ENCODE measurements around the gene SLC38A6. TPM values are rescaled to one million over a fixed set of nuclear protein-coding genes. Genes with fewer than 3 reads are reported as not detected.

The SLC38A6 gene
- total and polyA plus RNA-seq, 12 donors, result 12.5 to 53.9 (median 25.3) TPM

GRCh38 chr14:60943637-60944032 lies 37.4 kb upstream of the SLC38A6 start:
- Histone ChIP-seq H3K4me1 (replicated peaks in 1 of 2) (peaks cover 0 to 1% of the 10 kb centered on the region in 2 donors), H3K27me3 (no peaks in the 10 kb centered on the region), H3K27ac (no peak overlapping the region), H3K9me3 (replicated peaks in 1 of 3) (no peaks in the 10 kb centered on the region), H3K36me3 (replicated peaks in 1 of 2) (no peaks in the 10 kb centered on the region), H3K4me3 (no peak overlapping the region)
- DNase-seq, result no peak
- intact Hi-C loops (cut with DNase I), result no loop called here
- TF ChIP-seq POLR2A (IDR thresholded peaks at IDR 0.05), result no peak
- TF ChIP-seq, protein P1, sequence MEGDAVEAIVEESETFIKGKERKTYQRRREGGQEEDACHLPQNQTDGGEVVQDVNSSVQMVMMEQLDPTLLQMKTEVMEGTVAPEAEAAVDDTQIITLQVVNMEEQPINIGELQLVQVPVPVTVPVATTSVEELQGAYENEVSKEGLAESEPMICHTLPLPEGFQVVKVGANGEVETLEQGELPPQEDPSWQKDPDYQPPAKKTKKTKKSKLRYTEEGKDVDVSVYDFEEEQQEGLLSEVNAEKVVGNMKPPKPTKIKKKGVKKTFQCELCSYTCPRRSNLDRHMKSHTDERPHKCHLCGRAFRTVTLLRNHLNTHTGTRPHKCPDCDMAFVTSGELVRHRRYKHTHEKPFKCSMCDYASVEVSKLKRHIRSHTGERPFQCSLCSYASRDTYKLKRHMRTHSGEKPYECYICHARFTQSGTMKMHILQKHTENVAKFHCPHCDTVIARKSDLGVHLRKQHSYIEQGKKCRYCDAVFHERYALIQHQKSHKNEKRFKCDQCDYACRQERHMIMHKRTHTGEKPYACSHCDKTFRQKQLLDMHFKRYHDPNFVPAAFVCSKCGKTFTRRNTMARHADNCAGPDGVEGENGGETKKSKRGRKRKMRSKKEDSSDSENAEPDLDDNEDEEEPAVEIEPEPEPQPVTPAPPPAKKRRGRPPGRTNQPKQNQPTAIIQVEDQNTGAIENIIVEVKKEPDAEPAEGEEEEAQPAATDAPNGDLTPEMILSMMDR (IDR thresholded peaks at IDR 0.05), result no peak
- 88 to 98% (median 94%) methylated on average over 1 of the region's 1 CpG for WGBS, 4 donors

DNA sequence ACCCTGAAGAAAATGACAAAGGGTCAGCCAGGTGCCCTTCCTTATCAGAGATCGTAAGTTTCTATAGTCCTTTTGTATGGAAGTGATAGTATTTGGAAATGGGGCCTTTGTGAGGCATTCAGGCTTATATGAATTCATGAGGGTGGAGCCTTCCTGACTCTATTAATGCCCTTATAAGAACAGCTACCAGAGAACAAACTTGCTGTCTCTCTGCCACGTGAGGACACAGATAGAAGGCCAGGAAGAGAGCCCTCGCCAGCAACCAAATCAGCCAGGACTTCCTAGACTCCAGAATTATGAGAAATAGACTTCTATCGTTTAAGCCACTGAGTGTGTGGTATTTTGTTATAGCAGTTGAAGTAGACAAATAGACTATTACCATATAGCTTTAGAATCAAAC lies 36.8 kb upstream of the SLC38A6 start:
- TF ChIP-seq, protein P1 (IDR thresholded peaks at IDR 0.05), result no peak
- TF ChIP-seq POLR2A (IDR thresholded peaks at IDR 0.05), result no peak
- WGBS, 4 donors, result 63 to 75% (median 72%) methylated on average over 4 of the region's 4 CpGs
- Histone ChIP-seq H3K4me1 (replicated peaks in 1 of 2) (peaks cover 0 to 7% of the 10 kb centered on the region in 2 donors), H3K27ac (no peak overlapping the region), H3K9me3 (replicated peaks in 1 of 3) (no peaks in the 10 kb centered on the region), H3K36me3 (replicated peaks in 1 of 2) (no peaks in the 10 kb centered on the region), H3K4me3 (no peak overlapping the region), H3K27me3 (no peaks in the 10 kb centered on the region)
- DNase-seq, result no peak
- intact Hi-C loops (cut with DNase I), result no loop called here

DNA sequence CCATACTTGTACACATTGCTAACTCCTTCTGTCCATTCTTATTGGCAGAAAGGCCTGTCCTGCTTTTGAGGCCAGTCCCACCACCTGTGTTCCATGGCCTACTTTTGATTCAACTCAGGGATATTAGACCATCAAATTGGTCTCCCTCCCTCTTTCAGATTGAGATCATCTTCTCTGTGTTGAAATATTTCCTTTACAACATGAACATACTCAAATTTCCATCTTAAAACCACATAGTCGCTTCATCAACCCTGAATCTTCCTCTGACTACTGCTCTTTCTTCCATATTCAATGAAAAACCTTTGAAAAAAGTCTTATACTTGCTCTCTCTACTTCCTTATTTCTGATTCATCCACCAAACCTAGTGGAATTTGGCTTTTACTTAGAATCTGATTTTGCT lies 35.1 kb upstream of the SLC38A6 start:
- TF ChIP-seq, protein P1 (IDR thresholded peaks at IDR 0.05), result no peak
- no peak for TF ChIP-seq POLR2A (IDR thresholded peaks at IDR 0.05)
- H3K36me3 ChIP-seq (replicated peaks in 1 of 2), result no peaks in the 10 kb centered on the region
- intact Hi-C loops (cut with DNase I), result no loop called here
- 77 to 94% (median 90%) methylated on average over 1 of the region's 1 CpG for whole genome bisulfite sequencing, 4 donors
- H3K4me1 ChIP-seq (replicated peaks in 1 of 2), result peaks cover 0 to 16% of the 10 kb centered on the region in 2 donors
- H3K9me3 ChIP-seq (replicated peaks in 1 of 3), result no peaks in the 10 kb centered on the region
- no peak overlapping the region for H3K27ac ChIP-seq
- no peak for DNase-seq
- no peak overlapping the region for H3K4me3 ChIP-seq
- no peaks in the 10 kb centered on the region for H3K27me3 ChIP-seq

- WGBS, 4 donors, result 79 to 90% (median 88%) methylated on average over 3 of the region's 3 CpGs
Observed at GRCh38 chr14:60946773-60947172, 34.3 kb upstream of the SLC38A6 start.

More at GRCh38 chr14:60946773-60947172, 34.3 kb upstream of the SLC38A6 start:
- H3K9me3 ChIP-seq (replicated peaks in 1 of 3), result no peaks in the 10 kb centered on the region
- no peak for DNase-seq
- no peak overlapping the region for H3K27ac ChIP-seq
- H3K4me1 ChIP-seq (replicated peaks in 1 of 2), result peaks cover 0 to 16% of the 10 kb centered on the region in 2 donors
- H3K4me3 ChIP-seq, result no peak overlapping the region
- intact Hi-C loops (cut with DNase I), result no loop called here
- H3K36me3 ChIP-seq (replicated peaks in 1 of 2), result no peaks in the 10 kb centered on the region
- H3K27me3 ChIP-seq, result no peaks in the 10 kb centered on the region
- no peak for TF ChIP-seq POLR2A (IDR thresholded peaks at IDR 0.05)
- TF ChIP-seq, protein P1 (IDR thresholded peaks at IDR 0.05), result no peak
